NCI-H82 (cell line): ENCODE data around the gene CBFA2T2.
"Not testable (repeated sequence)": the region's sequence is repeated elsewhere in the genome, so short reads cannot be mapped to it uniquely, and the experiment has no call there.

Experiments
- DNase-seq: peaks from one replicate; lab custom pipeline; 2025; lab: John Stamatoyannopoulos, UW

The CBFA2T2 gene

GRCh38 chr20:33549229-33549999 lies 59.5 kb downstream of the CBFA2T2 start:
- peak; percentile 22 for DNase-seq

- peak; percentile 65 for DNase-seq
These were observed 61.9 kb downstream of the CBFA2T2 start for GRCh38 chr20:33551778-33552177.

GRCh38 chr20:33552519-33552918 lies 62.6 kb downstream of the CBFA2T2 start:
- DNase-seq: peak; percentile 83

- DNase-seq: peak; percentile 52
These were observed 63.6 kb downstream of the CBFA2T2 start for GRCh38 chr20:33553516-33553915.

GRCh38 chr20:33554914-33555420 lies 65.1 kb downstream of the CBFA2T2 start:
- peak; percentile 81 for DNase-seq

- DNase-seq: no peak
These were observed 65.9 kb downstream of the CBFA2T2 start for GRCh38 chr20:33555755-33556154.

DNA sequence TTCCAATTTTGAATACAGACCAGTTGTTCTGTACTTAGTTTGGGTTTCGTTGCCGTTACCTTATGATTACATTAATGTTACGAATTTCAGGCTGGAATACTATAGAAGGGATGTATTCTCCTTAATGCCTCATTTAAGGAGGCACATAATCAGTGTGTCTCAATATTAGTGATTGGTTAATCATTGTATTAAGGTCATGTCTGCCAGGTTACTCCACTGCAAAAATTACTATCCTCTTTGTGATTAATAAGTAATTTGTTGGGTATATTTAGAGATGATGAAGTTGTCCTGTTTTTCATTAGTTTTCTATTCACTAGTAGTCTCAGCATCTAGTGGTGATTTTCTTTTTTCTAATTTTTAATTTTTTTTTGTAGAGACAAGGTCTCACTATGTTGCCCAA lies 66.3 kb downstream of the CBFA2T2 start:
- DNase-seq: no peak

GRCh38 chr20:33558348-33559144 lies 68.7 kb downstream of the CBFA2T2 start:
- DNase-seq: no peak

- DNase-seq: no peak
These were observed 69.3 kb downstream of the CBFA2T2 start for GRCh38 chr20:33559212-33559611.

DNA sequence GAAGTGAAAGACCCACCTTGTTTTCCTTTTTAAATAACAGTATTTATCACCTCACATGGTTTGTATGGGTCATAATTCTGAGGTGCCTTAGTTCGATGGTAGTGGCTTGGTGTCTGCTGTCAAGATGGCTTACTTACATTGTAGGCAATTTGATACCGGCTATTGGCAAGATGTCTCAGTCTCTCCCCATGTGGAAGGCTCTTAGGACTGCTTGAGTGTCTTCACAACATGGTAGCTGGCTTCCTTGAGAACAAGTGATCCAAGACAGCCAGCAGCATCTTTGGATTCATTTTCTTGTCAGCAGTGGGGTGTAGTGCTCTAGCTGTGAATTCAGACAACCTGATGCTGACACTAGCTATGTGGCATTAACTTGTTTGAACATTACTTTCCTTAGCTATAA lies 70.1 kb downstream of the CBFA2T2 start:
- peak; percentile 18 for DNase-seq

GRCh38 chr20:33561053-33561452 lies 71.2 kb downstream of the CBFA2T2 start:
- DNase-seq: not testable (repeated sequence)

DNA sequence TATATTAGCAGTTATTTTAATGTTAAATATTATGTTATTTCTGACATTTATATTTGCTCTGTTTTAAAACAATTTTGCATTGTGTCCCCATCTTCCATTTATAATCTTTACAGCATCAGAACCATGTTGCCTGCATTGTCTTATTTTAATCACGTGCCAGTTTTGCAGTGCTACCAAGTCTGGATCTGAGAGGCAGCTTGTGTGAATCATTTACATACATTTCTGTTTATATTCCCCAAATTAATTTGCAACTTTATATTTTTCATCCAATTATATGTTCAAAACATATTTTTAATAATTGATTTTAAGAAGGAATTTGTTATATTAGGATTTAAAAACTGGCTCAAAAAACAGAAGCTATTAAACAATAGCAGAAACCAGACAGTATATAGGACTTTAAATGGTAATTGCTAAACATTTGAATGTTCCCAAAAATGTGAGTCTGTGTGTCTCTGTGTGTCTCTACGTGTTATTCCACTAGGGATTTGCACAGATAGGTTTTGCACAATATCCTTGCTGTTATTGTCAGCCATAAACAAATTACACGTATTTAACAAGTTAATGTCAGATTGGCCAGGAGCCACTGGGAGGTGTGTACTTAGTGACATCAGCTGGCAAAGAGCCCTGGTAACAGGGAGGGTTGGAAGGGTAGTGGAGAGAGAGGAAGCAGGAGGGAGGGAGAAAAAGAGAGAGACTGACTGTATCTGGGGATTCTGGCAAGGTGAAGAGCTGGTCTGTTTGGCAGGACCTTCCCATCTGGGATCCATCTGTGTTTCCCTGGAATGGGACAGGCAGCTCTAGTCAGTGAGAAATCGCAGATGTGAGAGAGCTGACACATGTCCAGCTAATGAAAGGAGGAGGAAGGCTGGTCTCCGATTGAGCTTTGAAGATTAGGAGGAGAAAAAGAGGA lies 72.1 kb downstream of the CBFA2T2 start:
- peak; percentile 98 for DNase-seq

- no peak for DNase-seq
These were observed 73.9 kb downstream of the CBFA2T2 start for GRCh38 chr20:33563788-33564187.

GRCh38 chr20:33566781-33567603 lies 77.1 kb downstream of the CBFA2T2 start:
- peak; percentile 37 for DNase-seq

GRCh38 chr20:33567949-33568348 lies 78.1 kb downstream of the CBFA2T2 start:
- DNase-seq: no peak

- peak; percentile 99 for DNase-seq
These were observed 78.5 kb downstream of the CBFA2T2 start for GRCh38 chr20:33568378-33568777.

GRCh38 chr20:33568868-33569801 lies 79.2 kb downstream of the CBFA2T2 start:
- no peak for DNase-seq

GRCh38 chr20:33569802-33570391 lies 80.0 kb downstream of the CBFA2T2 start:
- peak; percentile 71 for DNase-seq

DNA sequence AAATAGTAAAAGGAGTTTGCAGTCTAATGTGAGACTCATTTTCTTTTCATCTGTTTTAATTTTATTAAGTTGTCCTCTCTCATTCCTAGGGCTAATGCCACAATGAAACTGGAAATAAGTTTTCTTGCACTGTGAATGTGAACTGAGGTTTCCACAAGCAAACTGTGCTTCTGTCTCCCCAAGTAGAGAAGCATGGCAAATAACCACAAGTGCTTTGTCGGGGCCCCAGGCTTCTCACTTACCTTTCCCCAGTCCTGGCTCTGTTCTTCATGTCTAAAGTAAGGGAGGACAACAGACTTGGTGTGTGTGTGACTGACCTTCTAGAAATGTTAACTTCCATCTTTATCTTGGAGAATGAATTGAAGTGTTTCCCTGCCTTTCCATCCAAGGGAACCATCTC lies 80.8 kb downstream of the CBFA2T2 start:
- DNase-seq: no peak

DNA sequence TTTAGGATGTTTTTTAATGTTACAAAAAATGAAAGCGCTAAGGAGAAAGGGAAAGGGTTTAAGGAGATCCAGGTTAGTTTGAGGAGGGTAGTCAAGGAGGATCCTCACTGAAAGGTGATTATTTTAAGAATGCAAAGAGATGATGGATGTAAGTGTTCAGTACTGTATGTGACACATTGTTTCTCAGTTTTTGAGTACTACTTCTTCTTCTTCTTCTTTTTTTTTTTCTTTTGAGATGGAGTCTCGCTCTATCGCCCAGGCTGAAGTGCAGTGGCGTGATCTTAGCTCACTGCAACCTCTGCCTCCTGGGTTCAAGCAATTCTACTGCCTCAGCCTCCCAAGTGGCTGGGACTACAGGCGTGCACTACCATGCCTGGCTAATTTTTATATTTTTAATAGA lies 83.4 kb downstream of the CBFA2T2 start:
- DNase-seq: not testable (repeated sequence)
